Activated CD4-positive, CD25-positive, alpha-beta regulatory T cell (primary cell): ENCODE results near the gene SSH3.
"Not testable (repeated sequence)": the region's sequence is repeated elsewhere in the genome, so short reads cannot be mapped to it uniquely, and the experiment has no call there.

Experiments used
- DNase-seq, 4 experiments: peaks; one replicate each; lab custom pipeline; 2025; lab: John Stamatoyannopoulos, UW

Gene SSH3

DNA sequence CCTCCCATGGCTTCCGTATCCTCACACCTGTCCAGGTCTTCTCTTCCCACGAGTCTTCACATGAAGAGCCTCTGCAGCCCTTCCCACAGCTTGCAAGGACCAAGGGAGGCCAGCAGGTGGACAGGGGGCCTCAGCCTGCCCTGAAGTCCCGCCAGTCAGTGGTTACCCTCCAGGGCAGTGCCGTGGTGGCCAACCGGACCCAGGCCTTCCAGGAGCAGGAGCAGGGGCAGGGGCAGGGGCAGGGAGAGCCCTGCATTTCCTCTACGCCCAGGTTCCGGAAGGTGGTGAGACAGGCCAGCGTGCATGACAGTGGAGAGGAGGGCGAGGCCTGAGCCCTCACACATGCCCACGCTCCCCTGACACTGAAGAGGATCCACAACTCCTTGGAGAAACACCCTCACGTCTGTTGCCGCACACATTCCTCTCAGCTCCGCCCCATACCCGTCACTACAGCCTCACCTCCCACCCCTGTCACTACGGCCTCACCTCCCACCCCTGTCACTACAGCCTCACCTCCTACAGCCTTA lies 8.3 kb downstream of the SSH3 start:
- DNase-seq, result no peak

GRCh38 chr11:67312187-67313021 lies 9.1 kb downstream of the SSH3 start:
- no peak for DNase-seq

DNA sequence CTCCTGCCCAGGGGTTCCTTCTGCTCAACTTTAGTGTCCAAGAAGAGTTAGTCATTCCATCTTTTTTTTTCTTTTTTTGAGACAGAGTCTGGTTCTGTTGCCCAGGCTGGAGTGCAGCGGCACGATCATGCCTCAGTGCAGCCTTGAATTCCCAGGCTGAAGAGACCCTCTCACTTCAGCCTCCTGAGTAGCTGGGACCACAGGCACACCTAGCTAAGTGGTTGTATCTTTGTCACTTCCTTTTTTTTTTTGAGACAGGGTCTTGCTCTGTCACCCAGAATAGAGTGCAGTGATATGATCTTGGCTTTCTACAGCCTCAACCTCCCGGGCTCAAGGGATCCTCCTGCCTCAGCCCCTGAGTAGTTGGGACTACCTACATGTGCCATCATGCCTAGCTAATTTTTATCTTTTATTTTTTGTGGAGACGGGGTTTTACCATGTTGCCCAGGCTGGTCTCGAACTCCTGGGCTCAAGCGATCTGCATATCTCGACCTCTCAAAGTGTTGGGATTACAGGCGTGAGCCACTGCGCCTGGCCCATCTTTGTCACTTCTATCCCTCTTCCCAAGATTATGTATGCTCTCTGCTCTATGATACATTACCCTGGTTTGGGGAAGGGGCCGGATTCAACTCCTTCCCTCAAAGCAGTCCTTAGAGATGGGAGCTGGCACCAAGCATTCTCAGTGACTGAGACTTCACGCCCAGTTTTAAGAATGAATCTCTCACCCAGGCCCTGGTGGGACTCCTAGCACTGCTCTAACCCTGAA lies 10.0 kb downstream of the SSH3 start:
- DNase-seq, result no peak

DNA sequence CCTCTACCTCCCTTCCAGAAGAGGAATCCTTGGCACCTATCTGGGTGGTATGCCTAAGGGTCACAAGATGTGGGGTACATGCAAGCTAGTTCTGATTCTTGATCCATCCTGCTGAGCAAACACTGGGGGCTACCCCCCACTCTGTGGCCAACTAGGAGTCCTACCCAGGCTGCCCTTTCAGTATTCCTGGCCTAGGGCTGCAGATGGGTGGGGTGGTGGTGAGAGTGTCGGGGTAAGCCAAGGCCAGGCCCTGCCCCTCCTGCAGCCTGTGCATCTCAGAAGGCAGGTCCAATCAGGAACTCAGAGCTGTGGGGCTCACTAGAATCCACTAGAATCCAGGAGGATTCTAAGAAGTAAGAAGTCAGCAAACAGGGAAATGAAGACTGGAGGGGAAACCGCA lies 10.9 kb downstream of the SSH3 start:
- DNase-seq, result no peak

DNA sequence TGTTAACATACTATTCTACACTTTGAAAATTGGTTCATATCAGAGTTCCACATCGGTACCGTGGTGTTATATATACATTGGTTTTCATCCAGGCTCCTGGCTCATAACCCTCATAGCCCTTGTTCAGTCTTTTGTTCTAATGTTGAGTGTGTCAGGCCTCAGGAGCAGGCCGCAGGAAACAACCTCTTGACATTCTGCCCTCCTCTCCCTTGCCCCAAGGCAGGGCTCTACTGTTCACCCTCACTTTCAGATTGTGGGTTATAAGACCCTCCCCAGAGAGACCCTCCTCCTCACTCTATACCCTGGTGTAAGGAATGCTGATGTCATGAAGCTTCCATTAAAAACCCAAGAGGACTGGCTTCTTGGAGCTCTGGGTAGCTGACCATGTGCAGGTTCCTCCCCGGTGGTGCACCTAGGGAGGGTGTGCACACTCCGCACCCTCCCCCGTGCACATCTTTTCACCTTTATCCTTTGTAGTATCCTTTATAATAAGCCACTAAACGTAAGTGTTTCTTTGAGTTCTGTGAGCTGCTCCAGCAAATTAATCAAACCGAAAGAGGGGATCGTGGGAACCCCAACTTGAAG lies 12.1 kb downstream of the SSH3 start:
- no peak for DNase-seq

DNA sequence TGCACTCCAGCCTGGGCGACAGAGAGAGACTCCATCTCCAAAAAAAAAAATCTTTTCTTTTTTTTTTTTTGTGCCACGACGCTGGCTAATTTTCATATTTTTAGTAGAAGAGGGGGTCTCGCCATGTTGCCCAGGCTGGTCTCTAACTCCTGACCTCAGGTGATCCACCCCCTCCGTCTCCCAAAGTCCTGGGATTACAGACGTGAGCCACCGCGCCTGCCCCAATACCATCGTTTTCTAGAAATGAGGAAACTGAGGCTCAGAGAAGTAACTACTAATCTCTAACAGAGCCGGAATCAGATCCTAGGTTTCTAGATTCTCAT lies 13.5 kb downstream of the SSH3 start:
- no peak for DNase-seq

DNA sequence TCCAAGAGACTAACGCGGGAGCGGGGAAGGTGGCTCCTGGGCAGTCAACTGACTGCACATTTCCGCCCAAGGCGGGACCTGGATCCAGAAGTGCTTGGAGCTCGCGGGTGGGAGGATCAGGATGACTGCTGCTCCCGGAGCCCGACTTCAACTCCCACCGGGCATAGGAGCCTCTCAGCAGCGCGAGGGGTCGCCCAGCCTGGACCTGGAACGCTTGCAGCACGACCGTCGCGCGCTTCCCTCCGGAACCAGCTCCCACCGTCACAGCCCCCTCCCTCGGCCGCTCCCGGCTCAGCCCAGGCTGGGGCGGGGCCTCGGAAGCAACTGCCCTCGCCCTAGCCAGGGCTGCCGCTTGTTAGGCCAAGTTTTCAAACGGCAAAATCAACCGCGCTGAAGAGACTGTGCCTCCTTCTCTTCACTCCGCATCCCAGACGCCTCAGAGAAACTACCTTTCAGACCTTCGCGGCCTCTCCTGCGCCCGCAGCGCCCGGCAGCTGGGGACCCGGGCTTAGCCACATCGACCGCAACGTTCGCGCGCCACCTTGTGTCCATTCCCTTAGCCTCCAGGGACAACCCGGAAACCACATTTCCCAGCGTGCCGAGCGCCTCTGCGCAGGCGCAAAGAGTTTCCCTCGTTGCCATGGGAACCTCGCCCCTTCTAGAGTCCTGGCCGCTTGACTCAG lies 14.0 kb downstream of the SSH3 start:
- DNase-seq, result peak; percentile 94 to 99 (median 97)

DNA sequence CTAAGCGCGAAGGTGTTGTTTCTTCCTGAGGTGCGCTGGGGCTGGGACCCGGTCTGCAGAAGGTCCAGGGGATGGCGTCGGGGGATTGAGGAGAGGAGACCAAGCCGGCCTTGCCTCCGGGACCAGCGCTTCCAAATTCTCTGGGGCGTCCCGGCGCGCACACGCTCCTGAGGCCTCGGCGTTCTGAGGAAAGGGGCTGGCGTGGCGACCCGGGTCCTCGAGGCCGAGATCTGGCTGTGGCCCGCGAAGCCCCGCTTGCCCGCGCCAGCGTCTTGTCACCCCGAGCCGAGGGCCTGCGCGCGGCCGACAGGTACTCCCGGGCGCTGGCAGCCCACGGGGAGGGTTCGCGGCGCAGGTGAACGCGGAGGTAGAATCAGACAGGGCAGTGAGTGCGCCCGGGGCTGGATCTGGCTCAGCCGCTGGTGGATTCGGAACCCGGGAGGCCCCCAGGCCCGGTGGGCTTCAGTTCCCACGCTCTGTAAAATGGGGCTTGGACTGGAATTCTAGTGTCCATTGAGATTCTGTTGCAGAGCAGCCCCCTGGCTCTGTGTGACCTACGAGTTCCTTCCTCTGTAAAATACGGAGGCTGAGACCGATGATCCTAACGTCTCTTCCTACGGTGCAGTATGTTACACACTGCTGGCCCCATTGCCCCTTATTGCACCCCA lies 14.7 kb downstream of the SSH3 start:
- no peak for DNase-seq

GRCh38 chr11:67318876-67319275 lies 15.5 kb downstream of the SSH3 start:
- DNase-seq, result not testable (repeated sequence)

- no peak for DNase-seq
Measured at GRCh38 chr11:67320011-67320410, 16.7 kb downstream of the SSH3 start.

DNA sequence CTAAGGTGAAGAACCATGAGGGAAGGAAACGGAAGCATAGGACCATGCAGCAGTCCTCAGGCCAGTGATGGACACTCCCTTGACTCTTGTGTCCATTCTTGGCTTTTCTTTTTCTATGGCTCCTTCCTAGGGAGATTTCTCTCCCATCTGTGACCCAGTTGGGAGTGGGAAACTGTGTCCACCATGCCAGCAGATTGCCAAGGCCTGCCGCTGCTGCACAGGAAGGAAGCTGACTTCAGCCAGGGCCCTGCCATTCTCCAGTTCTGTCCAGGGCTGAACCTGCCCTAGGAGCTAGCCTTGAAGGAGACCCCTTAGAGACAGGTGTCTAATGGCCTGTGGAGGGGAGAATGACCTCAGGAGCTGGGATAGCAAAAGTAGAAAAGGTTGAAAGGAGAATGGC lies 17.4 kb downstream of the SSH3 start:
- no peak for DNase-seq

- no peak for DNase-seq
Measured at GRCh38 chr11:67321313-67321871, 18.1 kb downstream of the SSH3 start.

GRCh38 chr11:67322049-67322448 lies 18.7 kb downstream of the SSH3 start:
- DNase-seq, result no peak

DNA sequence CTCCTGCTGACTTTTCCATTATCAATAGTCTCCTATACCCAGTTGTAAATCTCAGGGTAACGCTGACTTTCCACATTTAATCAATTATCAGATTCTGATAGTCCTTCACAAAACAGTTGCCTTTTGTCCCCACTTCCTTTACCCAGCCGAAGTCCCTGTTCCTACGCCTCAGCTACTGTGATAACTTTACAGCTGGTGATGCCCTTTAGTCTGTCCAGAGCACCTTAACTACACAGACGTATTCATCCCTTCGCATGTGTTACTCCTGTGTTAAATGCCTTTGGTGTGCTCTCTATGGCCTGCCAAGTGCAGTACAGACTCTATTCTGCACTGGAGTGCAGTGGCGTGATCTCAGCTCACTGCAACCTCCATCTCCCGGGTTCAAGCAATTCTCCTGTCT lies 20.2 kb downstream of the SSH3 start:
- DNase-seq, result no peak

GRCh38 chr11:67332081-67332691 lies 28.9 kb downstream of the SSH3 start:
- DNase-seq, result no peak

DNA sequence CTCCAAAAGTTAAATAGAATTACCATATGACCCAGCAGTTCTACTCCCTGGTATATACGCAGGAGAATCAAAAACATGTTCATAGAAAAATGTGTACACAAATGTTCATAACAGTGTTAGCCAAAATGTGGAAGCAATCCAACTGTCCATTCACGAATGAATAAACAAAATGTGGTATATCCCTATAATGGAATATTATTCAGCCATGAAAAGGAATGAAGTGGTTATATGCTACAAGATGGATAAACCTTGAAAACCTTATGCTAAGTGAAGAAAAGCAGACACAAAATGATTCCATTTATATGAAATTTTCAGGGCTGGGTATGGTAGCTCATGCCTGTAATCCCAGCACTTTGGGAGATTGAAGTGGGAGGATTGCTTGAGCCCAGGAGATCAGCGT lies 33.9 kb downstream of the SSH3 start:
- DNase-seq, result no peak

GRCh38 chr11:67344264-67344663 lies 40.9 kb downstream of the SSH3 start:
- DNase-seq, result no peak

DNA sequence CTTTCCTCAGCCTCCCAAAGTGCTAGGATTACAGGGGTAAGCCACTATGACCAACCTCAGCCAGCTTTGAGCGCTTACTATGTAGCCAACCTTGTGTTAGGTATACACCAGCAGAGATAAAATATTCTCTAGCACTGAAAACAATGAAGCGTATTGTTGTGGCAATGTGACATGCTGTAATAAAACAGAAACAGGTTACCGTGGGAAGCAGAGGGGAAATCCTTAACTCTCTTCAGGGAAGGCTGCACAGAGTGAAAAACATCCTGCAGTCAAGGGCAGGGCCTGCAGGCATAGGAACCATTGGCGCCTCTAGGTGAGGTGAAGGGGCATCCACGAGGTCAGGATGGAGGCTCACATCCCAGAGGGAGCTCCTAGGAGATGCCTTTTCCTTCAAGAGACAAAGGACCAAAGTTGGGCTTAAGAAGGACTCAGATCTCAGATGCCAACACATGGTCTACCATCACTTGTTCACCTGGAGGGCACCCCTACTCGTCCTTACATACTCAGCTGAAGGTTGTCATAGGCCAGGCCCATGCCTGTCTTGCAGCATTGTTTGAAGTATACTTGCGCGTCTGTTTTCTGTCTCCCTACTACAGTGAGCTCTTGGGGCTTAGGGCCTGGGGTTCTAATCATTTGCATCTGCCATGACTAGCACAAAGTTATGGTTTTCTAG lies 42.1 kb downstream of the SSH3 start:
- DNase-seq, result no peak

GRCh38 chr11:67345920-67346819 lies 42.8 kb downstream of the SSH3 start:
- DNase-seq, result no peak
